HEK293 (cell line): ENCODE results near the gene KIF17.

Experiments
- CTCF ChIA-PET: fragments of 350-600 bp; formaldehyde crosslinking; extraction: SDS; loops from one replicate; lab custom pipeline; 2021; ENCODE audit warnings: antibody characterized with exemption; lab: Yijun Ruan, JAX
- POLR2A ChIA-PET: fragments of 300-600 bp; formaldehyde crosslinking; extraction: SDS; loops from one replicate; lab custom pipeline; 2020; ENCODE audit warnings: antibody characterized with exemption, inconsistent platforms; lab: Yijun Ruan, JAX
- H3K27ac ChIP-seq: fragments of 200-500 bp; sonication (Bioruptor generic); 2 replicates; pipeline ENCODE4 v1.5.1; 2014; ENCODE audit warnings: low read depth, low read length, control low read depth, inconsistent platforms; ENCODE audit errors: extremely low read depth
- H3K36me3 ChIP-seq, 2 experiments: fragments of 200-500 bp in 1 of 2; sonication (Bioruptor generic) in 1 of 2; 1 replicate in 1 of 2; 2 replicates in 1 of 2; pipeline ENCODE4 v1.5.1; 2014 to 2017; ENCODE audit warnings: inconsistent platforms in 2 of 2, low read length in 2 of 2; ENCODE audit not compliant: control insufficient read depth in 2 of 2, insufficient read depth in 1 of 2
- H3K4me1 ChIP-seq: fragments of 200-500 bp; sonication (Bioruptor generic); 2 replicates; pipeline ENCODE4 v1.5.1; 2014; ENCODE audit warnings: mild to moderate bottlenecking, low read length, inconsistent platforms; ENCODE audit not compliant: control insufficient read depth, insufficient read depth
- H3K4me3 ChIP-seq: 2 replicates; pipeline ENCODE4 v1.5.1; 2011; ENCODE audit warnings: low read depth, mild to moderate bottlenecking, control low read depth, low read length, moderate library complexity
- H3K9me3 ChIP-seq: fragments of 200-500 bp; sonication (Bioruptor generic); 2 replicates; pipeline ENCODE4 v1.5.1; 2014; ENCODE audit warnings: low read depth, low read length, inconsistent platforms; ENCODE audit not compliant: control insufficient read depth, insufficient read depth
- BCL11B ChIP-seq: fragments of 450-650 bp; formaldehyde crosslinking; IDR thresholded peaks from 2 replicates; pipeline ENCODE4 v1.5.1; 2016; ENCODE audit warnings: low read depth, missing biosample characterization, missing genetic modification characterization
- CTCF ChIP-seq: fragments of 450-650 bp; formaldehyde crosslinking; IDR thresholded peaks from 2 replicates; pipeline ENCODE4 v1.5.1; 2016; ENCODE audit warnings: missing biosample characterization, missing genetic modification characterization
- PRDM10 ChIP-seq: fragments of 450-650 bp; formaldehyde crosslinking; IDR thresholded peaks from 2 replicates; pipeline ENCODE4 v1.5.1; 2016; ENCODE audit warnings: missing biosample characterization, missing genetic modification characterization
- SCRT2 ChIP-seq: fragments of 450-650 bp; formaldehyde crosslinking; IDR thresholded peaks from 2 replicates; pipeline ENCODE4 v1.5.1; 2016; ENCODE audit warnings: missing biosample characterization, missing genetic modification characterization
- YY2 ChIP-seq: fragments of 450-650 bp; formaldehyde crosslinking; IDR thresholded peaks from 2 replicates; pipeline ENCODE4 v1.5.1; 2016; ENCODE audit warnings: missing biosample characterization, missing genetic modification characterization
- ZBTB11 ChIP-seq: fragments of 450-650 bp; formaldehyde crosslinking; conservative IDR thresholded peaks from 2 replicates; pipeline ENCODE4 v1.5.1; 2016; ENCODE audit warnings: low read depth, missing biosample characterization, missing genetic modification characterization
- ZBTB20 ChIP-seq: fragments of 450-650 bp; formaldehyde crosslinking; IDR thresholded peaks from 2 replicates; pipeline ENCODE4 v1.5.1; 2016; ENCODE audit warnings: missing biosample characterization, missing genetic modification characterization
- ZNF10 ChIP-seq: fragments of 450-650 bp; formaldehyde crosslinking; IDR thresholded peaks from 2 replicates; pipeline ENCODE4 v1.5.1; 2017; ENCODE audit warnings: missing biosample characterization, missing genetic modification characterization
- ZNF140 ChIP-seq: fragments of 450-650 bp; formaldehyde crosslinking; IDR thresholded peaks from 2 replicates; pipeline ENCODE4 v1.5.1; 2016; ENCODE audit warnings: missing biosample characterization, missing genetic modification characterization
- ZNF157 ChIP-seq: fragments of 450-650 bp; formaldehyde crosslinking; IDR thresholded peaks from 2 replicates; pipeline ENCODE4 v1.5.1; 2016; ENCODE audit warnings: missing biosample characterization, missing genetic modification characterization
- ZNF248 ChIP-seq: fragments of 450-650 bp; formaldehyde crosslinking; IDR thresholded peaks from 2 replicates; pipeline ENCODE4 v1.5.1; 2017; ENCODE audit warnings: missing biosample characterization, missing genetic modification characterization
- ZNF280D ChIP-seq: fragments of 450-650 bp; formaldehyde crosslinking; IDR thresholded peaks from 2 replicates; pipeline ENCODE4 v1.5.1; 2016; ENCODE audit warnings: missing biosample characterization, missing genetic modification characterization
- ZNF404 ChIP-seq: fragments of 450-650 bp; formaldehyde crosslinking; IDR thresholded peaks from 2 replicates; pipeline ENCODE4 v1.5.1; 2017; ENCODE audit warnings: missing biosample characterization, missing genetic modification characterization
- ZNF423 ChIP-seq: fragments of 450-650 bp; formaldehyde crosslinking; IDR thresholded peaks from 2 replicates; pipeline ENCODE4 v1.5.1; 2016; ENCODE audit warnings: missing biosample characterization, missing genetic modification characterization
- ZNF654 ChIP-seq: fragments of 450-650 bp; formaldehyde crosslinking; IDR thresholded peaks from 2 replicates; pipeline ENCODE4 v1.5.1; 2016; ENCODE audit warnings: low read depth, missing biosample characterization, missing genetic modification characterization
- ZNF670 ChIP-seq: fragments of 450-650 bp; formaldehyde crosslinking; IDR thresholded peaks from 2 replicates; pipeline ENCODE4 v1.5.1; 2016; ENCODE audit warnings: missing biosample characterization, missing genetic modification characterization, low read depth
- ZSCAN30 ChIP-seq: fragments of 450-650 bp; IDR thresholded peaks from 2 replicates; pipeline ENCODE4 v1.5.1; 2018; ENCODE audit warnings: missing biosample characterization, mild to moderate bottlenecking, missing genetic modification characterization, moderate library complexity
- TF ChIP-seq, protein P1 (sequence below): fragments of 450-650 bp; IDR thresholded peaks from 2 replicates; pipeline ENCODE4 v1.5.1; 2018; ENCODE audit warnings: missing biosample characterization, mild to moderate bottlenecking, missing genetic modification characterization

KIF17 gene

GRCh38 chr1:20621012-20621411 lies 96.8 kb downstream of the KIF17 start:
- no peaks in the 10 kb centered on the region for H3K9me3 ChIP-seq
- TF ChIP-seq SCRT2 (tag by site-specific recombination) (no peak), ZNF248 (tag by site-specific recombination) (no peak), PRDM10 (tag by site-specific recombination) (no peak), ZNF140 (tag by site-specific recombination) (no peak), ZNF404 (no peak), ZNF670 (no peak), CTCF (tag by site-specific recombination) (no peak), ZBTB20 (tag by site-specific recombination) (no peak), ZNF280D (tag by site-specific recombination) (no peak), BCL11B (tag by site-specific recombination) (no peak), ZNF157 (tag by site-specific recombination) (no peak), ZNF423 (tag by site-specific recombination) (no peak), ZSCAN30 (tag by site-specific recombination) (no peak), ZNF654 (no peak), YY2 (no peak), ZBTB11 (tag by site-specific recombination) (no peak), ZNF10 (tag by site-specific recombination) (no peak)
- TF ChIP-seq, protein P1, sequence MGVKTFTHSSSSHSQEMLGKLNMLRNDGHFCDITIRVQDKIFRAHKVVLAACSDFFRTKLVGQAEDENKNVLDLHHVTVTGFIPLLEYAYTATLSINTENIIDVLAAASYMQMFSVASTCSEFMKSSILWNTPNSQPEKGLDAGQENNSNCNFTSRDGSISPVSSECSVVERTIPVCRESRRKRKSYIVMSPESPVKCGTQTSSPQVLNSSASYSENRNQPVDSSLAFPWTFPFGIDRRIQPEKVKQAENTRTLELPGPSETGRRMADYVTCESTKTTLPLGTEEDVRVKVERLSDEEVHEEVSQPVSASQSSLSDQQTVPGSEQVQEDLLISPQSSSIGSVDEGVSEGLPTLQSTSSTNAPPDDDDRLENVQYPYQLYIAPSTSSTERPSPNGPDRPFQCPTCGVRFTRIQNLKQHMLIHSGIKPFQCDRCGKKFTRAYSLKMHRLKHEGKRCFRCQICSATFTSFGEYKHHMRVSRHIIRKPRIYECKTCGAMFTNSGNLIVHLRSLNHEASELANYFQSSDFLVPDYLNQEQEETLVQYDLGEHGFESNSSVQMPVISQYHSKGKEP (tag by site-specific recombination): no peak
- TF ChIP-seq, all 188 proteins: peak for 0
- H3K27ac ChIP-seq: no peak overlapping the region
- H3K36me3 ChIP-seq: no peaks in the 10 kb centered on the region
- no peak overlapping the region for H3K4me3 ChIP-seq
- ChIA-PET POLR2A (interaction anchor here (0.5 kb wide), 1 partner anchor 676 kb away, joined by 3 read pairs; no protein-coding TSS in a partner anchor), CTCF (interaction anchor here (0.6 to 5.8 kb wide), 3 partner anchors 12 to 217 kb away, joined by 3 to 30 read pairs (median 3); partner anchors contain the start of gene PINK1)
- H3K4me1 ChIP-seq: no peaks in the 10 kb centered on the region
